Caki2 (cell line): ENCODE measurements around the gene DAB1. TPM values are rescaled to one million over a fixed set of nuclear protein-coding genes. Genes with fewer than 3 reads are reported as not detected.

Experiments used
- DNase-seq: peaks from one replicate; pipeline ENCODE4 v3.0.0-alpha.2; 2015; ENCODE audit warnings: low read depth
- in situ Hi-C: cut with HindIII; loops from 2 replicates; pipeline ENCODE4 v1.10.0; 2016; ENCODE audit warnings: low sequenced_read_pairs, low pct_unique_long_range_greater_than_20kb, mixed read lengths
- total RNA-seq: library from RNA; depleted of rRNA; stranded (reverse); fragments of >200 nt; shearing (Covaris generic); gene quantifications from 2 replicates; pipeline ENCODE4 v1.2.3, GENCODE V29; 2014; ENCODE audit warnings: low replicate concordance

DAB1 gene
- total RNA-seq, 1 experiment from 2014 or later: not detected

DNA sequence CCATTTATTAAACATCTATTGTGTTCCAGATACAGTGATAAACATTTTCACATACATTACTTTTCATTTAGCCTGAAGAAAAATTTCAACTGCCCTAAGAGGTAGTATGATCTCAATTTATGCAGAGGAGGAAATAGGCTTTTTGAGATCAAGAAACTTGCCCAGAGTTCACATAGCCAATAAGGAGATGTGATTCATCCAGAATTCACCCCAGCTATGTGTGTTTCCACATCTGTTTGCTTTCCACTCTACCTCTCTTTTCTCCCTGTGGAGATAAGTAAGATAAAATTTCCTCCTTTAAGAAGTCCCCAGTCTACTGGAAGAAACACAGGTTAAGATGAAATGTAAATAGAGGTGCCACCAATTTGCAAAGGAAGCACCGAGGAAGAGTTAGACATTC lies 258.3 kb downstream of the DAB1 start:
- no peak for DNase-seq
- in situ Hi-C loops: no loop called here

DNA sequence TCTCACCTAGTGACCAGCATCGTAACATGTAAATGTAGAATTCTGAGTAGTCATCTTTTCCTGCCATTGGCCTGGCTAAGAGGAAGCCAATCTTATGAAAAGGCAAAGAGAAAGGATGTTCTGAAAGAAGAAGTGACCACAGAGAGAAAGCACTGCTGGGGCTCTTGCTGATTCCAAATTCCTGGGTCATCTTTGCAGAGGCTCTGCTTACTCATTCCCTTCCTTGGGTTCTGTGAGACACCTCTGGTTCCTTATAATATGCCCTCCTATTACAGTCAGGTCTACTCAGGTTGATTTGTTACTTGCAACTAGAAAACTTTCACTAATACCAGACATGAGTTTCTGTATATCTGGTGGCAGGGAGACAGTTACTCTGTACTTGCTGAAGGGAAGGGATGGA lies 259.3 kb downstream of the DAB1 start:
- DNase-seq: no peak
- in situ Hi-C loops: no loop called here

DNA sequence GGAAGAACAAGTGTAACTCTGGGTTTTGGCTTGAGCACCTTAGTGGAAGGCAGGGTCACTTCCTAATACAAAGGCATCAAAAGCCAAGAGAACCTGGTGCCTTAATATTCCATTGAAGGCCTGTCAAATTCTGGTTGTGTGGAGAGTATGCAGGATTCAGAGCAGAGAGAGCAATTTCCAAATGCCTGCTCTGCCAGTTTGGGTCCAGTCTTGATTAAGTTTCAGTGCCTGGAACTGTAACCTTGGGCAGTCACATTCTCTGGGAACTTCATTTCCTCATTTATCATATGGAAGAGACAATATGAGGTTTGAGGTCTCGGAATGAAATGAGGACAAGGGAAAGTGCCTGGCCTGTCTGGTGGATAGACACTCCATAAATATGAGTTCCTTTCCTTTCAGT lies 260.1 kb downstream of the DAB1 start:
- in situ Hi-C loops: no loop called here

DNA sequence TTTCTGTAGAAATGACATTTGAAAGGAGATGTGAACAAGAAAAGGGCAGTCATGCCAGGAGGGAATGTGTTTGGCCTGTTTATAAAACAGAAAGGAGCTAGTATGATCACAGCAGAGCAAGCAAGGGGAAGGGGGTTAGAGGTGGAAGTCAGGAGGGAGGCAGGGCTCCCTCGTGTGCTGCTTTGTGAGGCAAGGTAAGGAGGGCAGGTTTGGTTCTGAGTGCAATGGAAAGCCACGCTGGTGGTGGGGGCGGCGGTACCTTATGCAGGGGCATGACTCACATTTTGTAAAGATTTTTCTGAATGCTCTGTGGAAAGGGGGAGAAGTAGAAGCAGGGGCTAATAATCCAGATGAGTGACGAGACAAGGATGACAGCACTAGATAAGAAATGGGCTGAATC lies 260.5 kb downstream of the DAB1 start:
- no peak for DNase-seq
- in situ Hi-C loops: no loop called here

More for the DNA sequence above, 260.1 kb downstream of the DAB1 start:
- DNase-seq: no peak

DNA sequence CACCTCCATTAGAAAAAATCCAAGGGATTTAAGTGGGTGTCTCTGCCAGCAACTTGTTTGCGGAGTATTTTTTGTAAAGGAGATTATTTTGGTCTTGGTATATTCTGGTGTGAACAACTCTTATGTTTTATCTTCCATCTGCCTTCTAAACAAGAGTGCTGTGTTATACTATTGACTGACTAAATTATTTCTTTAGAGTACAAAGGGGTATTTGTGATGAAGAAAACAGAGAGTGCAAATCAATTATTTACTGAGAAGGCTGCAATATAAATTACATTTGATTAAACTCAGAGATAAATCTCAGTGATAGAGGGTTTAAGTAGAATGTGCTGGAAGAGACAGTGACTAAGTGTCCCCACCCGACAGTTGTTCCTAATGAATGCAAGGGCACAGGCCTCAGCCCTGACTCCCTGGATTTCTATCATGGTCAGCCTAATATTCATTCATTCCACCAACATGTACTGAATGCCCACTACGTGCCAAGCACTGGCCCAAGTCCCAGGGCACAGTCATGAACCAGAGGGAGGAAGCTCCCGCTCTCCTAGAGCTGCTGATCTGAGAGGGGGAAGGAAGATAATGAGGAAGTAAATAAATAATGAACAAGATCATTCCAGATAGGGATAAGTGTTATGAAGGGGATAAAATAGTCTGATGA lies 261.1 kb downstream of the DAB1 start:
- in situ Hi-C loops: no loop called here
- no peak for DNase-seq

DNA sequence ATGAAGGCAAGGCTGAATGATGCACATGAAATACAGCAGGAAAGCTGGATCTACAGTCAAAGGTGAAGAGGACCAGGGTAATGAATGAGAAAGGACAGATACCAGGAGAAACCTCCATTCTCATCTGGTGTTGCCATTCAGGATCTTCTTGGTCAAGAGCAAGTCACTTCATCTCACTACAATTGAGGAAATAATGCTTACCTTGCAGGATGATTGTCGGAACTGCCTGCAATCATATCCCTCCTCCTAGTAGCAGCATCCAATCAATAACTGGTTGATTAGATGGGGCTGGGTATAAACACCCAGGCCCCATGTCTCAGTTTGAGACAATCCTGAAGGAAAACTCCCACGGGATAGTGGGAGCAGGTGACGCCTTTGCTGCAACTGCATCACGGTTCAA lies 263.3 kb downstream of the DAB1 start:
- DNase-seq: no peak
- in situ Hi-C loops: no loop called here

DNA sequence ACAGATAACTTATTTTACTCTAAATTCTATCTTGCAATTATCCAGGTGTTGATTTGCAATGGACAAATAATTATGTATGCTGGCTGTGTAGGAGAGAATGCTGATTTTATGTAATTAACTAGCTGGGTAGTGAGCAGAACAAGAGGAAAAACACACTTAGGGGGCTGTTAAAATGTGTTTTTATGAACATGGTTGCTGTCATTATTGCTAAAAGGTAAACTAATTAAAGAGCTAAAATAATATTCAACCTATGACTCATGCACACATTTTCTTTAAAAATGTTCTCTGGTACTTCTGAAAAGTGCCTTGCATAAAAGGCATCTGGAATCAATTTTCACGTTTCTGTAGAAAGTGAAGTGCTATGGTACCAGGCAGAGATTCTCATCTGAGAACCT lies 265.3 kb downstream of the DAB1 start:
- no peak for DNase-seq
- in situ Hi-C loops: no loop called here

DNA sequence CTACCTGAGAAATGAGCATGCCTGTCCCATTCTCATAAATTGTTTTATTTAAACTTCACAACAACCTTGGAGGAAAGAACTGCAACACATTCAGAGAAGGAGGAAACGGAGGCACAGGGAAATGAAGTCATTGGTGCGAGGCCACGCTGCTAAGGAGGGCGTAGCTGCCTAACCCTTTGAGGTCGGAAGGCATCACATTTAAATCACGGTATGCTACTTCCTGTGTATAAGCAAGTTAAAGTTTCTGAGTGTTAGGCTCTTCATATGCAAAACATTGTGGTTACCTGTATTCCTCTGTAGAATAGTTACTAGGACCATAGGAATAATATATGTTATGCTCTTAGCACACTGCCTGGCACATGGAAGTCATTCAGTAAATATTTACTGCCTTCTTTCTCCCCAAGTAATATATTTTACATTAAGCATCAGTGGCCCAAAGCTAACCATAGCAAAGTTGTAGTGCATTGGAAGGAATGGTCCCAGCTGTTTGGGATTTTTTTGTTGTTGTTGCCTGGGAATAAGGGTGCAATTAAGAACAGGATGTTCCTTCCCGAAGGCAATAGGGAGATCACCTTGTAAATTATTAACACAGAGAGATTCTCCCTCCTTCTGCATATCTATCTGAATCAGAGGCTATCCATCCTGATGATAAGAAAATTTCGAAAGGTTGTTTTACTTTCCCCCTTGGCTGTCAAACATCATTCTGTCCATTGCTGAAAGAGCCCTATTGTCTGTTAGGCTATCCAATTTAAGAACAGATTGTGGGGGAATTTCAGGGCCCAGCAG lies 265.8 kb downstream of the DAB1 start:
- DNase-seq: no peak
- in situ Hi-C loops: no loop called here

DNA sequence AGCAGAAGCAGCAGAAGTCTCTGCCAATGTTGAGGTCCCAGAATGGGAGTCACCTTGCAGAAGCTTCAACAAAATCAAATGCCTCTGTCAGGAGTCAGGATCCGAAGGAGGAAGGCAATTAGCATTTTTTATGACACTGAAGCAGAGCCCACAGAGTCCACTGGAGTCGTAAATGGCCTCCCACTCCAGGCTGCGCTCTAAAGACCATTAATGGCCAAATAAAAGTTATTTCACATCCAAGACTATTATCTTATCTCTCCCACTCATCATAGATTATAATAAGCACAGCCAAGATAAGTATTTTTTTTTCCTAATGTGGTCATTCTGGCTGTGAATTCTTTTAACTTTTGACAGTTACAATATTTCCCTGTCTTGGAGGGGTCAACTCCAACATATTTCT lies 267.0 kb downstream of the DAB1 start:
- DNase-seq: no peak
- in situ Hi-C loops: no loop called here

DNA sequence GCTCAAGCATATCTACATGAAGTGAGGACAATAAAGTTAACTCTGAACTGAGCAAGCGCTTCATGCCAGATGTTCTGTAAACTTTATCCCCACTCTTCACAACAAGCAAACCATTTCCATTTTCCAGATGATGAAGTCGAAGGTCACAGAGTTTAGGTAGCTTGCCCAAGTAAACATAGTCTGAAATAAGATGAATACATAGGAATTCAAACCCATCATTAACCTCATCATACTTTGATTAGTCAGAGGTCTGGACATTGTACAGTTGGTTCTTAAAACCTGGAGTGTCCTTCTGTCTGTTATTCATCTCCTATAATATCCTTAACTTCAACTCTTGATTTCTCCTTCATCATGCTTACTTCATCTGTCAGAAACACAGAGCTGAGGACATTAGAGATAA lies 277.8 kb downstream of the DAB1 start:
- in situ Hi-C loops: no loop called here
- no peak for DNase-seq

DNA sequence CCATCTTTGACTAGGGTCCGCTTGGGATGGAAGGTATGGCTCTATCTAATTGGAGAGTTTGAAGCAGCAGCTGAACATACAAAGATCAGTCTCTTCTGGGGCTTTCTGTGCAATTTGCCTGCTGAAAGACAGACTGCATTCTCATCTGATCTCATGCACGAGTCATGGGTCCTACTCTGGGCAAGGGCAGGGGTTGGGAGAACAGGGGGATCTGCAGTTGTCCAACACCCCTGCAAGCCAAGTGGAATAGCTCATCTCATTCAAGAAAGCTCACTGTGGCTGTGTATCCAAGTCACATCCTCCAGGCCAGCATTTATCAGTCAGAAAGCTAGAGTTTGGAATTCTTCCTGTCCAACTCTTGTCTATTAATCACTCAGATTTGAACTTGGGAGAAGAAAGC lies 280.9 kb downstream of the DAB1 start:
- no peak for DNase-seq
- in situ Hi-C loops: no loop called here

DNA sequence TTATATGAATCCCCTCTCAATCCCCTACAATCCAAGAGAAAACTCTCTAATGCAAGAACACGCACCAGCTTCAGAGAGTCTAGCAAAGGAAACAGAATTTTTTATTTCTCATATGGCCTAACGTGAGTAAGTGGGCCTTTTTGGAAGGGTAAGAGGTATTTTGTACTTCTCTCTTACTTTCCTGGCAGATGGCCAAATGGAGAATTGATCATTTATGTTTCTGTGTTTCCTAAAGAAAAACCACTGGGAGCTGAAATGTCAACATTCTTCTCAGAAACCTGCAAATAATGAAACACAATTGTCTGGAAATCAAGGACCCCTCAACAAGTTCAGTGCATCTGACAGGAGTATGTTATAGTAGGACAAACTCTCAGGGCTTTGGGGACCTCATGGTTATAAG lies 281.7 kb downstream of the DAB1 start:
- no peak for DNase-seq
- in situ Hi-C loops: no loop called here

DNA sequence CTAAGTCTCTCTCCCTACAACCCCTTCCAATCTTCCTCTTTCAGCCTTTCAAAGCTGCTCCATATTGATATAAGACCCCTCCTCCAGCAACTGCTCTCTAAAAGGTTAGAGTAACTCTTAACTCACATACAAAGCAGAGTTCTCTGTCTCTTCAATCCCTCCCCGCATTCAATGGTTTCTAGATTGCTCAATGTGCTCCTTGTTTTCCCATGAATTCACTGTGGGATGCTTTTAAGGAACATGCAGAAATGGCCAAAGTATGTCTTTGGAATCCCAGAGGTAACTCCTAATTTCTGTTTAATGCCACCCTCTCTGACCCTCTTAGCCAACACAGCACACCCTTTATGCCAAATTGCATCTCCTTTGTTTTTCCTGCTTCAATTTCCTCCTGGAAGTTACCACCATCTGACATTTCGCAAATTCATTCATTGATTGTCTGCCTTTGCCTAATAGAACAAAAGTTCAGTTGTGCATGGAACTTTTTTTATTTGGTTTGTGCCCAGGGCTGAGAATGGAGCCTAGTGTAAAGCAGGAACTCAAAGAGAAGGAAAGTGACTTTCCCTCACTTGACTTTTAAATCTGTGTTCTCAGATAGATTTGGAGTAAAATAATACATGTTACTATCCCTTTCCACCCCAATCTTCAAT lies 285.3 kb downstream of the DAB1 start:
- DNase-seq: no peak

DNA sequence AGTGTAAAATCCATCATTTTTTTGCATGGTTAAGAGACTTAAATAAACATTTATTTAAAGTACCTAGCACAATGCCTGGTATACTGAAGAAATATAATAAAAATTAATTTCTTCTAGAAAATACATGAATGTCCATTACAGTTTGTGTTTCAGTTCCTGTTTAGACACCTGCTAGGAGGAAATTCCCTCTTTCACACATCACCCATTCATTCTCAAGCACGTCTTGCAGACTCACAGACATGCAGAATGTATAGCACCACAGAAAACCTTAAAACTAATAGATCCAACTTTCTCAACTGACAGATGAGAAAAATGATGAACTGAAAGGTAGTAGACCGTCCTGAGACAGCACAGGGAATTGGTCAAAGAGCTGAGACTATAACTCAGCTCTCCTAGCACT lies 285.9 kb downstream of the DAB1 start:
- in situ Hi-C loops: no loop called here
- no peak for DNase-seq

More for the DNA sequence above, 285.3 kb downstream of the DAB1 start:
- in situ Hi-C loops: no loop called here

DNA sequence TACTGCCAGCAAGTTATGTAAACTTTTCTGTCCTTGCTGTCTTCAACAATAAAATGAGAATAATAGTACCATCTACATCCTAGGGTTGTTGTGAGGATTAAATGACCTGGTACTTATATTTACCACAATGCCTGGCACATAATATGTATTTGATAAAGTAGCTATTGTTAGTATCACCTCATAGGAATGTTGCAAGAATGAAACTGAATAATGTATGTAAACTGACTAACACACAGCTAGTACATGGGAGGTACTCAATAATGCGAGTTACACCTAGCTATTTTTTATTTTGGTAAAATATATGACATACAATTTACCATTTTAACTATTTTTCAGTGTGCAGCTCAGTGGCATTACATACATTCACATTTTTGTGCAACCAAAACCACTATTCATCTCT lies 289.1 kb downstream of the DAB1 start:
- no peak for DNase-seq
- in situ Hi-C loops: no loop called here

DNA sequence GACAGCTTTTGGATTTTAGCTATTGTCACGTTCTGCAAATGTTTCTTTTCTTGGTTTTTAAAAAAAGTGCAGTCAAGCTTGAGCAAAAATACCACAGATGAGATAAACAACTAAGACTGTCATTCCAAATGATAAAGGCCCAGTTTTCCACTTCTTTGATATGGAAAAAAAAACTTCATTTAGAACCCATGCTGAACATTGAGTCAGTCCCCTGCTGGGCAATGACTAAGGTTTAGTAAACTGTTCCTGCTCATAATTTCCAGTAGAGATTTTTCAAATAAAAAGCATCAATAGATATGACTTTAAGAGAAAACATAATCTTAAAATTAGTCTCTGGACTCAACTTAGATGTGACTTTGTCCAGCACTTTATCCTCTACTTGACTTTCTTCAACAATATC lies 290.2 kb downstream of the DAB1 start:
- no peak for DNase-seq
- in situ Hi-C loops: no loop called here

DNA sequence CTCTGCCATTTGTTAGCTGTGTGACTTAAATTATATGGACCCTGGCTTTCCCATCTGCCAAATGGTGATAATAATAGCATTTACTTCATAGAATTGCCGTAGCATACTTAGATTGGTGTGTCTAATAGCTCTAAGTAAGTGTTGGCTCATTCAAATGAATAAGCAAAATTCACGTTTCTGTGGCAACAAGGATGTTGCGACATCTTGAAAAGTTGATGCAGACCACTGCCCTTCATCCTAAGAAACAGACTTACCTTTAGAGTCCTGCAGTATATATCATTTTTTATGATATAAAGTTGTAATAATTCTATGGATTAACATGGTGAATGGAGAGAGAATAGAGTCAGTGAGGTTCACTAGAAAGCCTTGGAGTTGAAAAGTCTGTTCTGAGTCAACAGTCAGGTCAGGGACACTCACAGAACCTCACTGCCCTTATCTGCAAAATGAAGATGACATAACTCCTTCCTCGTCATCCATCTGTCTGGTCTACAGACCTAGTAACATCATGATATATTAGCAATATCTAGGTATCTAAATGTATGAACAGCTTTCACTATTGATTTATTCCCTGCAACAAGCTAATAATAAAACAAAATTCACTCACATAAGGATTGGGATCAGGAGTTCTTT lies 290.8 kb downstream of the DAB1 start:
- DNase-seq: no peak
- in situ Hi-C loops: no loop called here

DNA sequence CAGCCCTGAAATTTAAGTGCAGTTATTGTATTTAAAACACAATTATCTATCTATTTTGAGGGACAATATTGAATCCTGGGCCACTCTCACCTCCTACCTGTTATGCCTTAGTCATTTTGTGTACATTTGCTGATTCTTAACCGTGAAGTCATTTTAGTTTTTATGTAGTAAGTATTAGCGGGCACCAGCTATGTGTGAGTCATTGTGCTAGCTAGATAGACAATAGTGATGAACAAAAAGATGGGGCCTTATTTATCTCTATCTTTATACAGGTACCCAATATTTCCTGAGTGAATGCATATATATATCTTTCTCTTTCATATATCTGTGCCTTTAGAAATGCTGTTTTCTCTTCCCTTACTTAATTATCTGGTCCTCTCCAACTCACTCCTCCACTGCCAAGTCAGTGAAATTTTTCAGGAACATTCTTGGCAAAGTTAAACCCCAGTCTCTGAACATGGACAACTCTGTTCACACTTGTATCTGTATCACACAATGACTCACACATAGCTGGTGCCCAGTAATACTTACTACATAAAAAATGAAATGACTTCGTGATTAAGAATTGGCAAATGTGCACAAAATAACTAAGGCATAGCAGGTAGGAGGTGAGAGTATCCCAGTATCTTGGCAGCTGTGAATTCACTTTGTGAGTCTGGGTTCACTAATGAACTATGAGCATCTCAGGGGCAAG lies 292.0 kb downstream of the DAB1 start:
- in situ Hi-C loops: no loop called here
- DNase-seq: no peak

DNA sequence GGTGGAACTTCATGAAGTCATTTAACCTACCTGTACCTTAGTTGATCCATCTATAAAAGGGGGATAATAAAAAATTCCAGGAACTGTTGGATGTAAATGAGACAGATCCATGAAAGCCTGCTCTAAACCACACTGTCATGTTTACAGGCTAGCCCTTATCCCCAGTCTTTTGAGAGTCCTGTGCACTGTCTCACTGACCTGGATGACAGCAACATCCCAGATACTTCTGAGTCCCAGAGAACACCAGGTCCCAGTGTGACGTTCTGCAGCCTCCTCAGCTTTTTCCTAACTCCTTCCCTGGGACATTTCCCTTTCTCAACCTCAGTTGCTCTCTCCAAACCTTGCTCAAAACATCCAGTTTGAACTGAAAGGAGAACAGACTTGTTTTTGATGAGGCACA lies 292.6 kb downstream of the DAB1 start:
- in situ Hi-C loops: no loop called here

More for the DNA sequence above, 292.6 kb downstream of the DAB1 start:
- no peak for DNase-seq
